HL-60 (cell line): Measurements from ENCODE around the gene MAP3K1.

Experiments used
- DNase-seq, 2 experiments: peaks; one replicate each; pipeline ENCODE4 v3.0.0-alpha.2; 2010 to 2020; ENCODE audit warnings: low read depth in 1 of 2, low spot score in 1 of 2
- H3K27ac ChIP-seq: fragments of 250-450 bp; sonication (Bioruptor Pico); replicated peaks from 2 replicates; pipeline ENCODE4 v1.5.1; 2020; ENCODE audit warnings: mild to moderate bottlenecking, moderate library complexity
- H3K27me3 ChIP-seq: fragments of 250-450 bp; sonication (Bioruptor Pico); 2 replicates; pipeline ENCODE4 v1.5.1; 2021; ENCODE audit warnings: mild to moderate bottlenecking, moderate library complexity; ENCODE audit not compliant: insufficient read depth, poor library complexity, severe bottlenecking
- H3K4me3 ChIP-seq: replicated peaks from 2 replicates; pipeline ENCODE4 v1.5.1; 2011; ENCODE audit warnings: mild to moderate bottlenecking, control low read depth, low read length; ENCODE audit not compliant: insufficient read depth
- CTCF ChIP-seq: IDR thresholded peaks from one replicate; pipeline ENCODE4 v1.5.1; 2011; ENCODE audit warnings: low read length, control low read depth, inconsistent platforms; ENCODE audit not compliant: insufficient read depth
- GABPA ChIP-seq: IDR thresholded peaks from 2 replicates; pipeline ENCODE4 v1.6.1; 2012; ENCODE audit warnings: low read depth
- POLR2AphosphoS5 ChIP-seq: IDR thresholded peaks from 2 replicates; pipeline ENCODE4 v1.6.1; 2012; ENCODE audit warnings: low read depth
- REST ChIP-seq: IDR thresholded peaks from 2 replicates; pipeline ENCODE4 v1.6.1; 2012; ENCODE audit warnings: low read depth; ENCODE audit not compliant: insufficient replicate concordance
- SPI1 ChIP-seq: IDR thresholded peaks from 2 replicates; pipeline ENCODE4 v1.6.1; 2012; ENCODE audit warnings: low read depth, mild to moderate bottlenecking, borderline replicate concordance

The MAP3K1 gene

GRCh38 chr5:56825222-56825824, 10.0 kb downstream of the MAP3K1 start:
- no peak overlapping the region for H3K27ac ChIP-seq
- no peaks in the 10 kb centered on the region for H3K27me3 ChIP-seq
- no peak overlapping the region for H3K4me3 ChIP-seq
- no peak for TF ChIP-seq CTCF
- TF ChIP-seq SPI1, result no peak
- no peak for TF ChIP-seq REST
- no peak for TF ChIP-seq POLR2AphosphoS5
- TF ChIP-seq GABPA, result no peak
- DNase-seq, result no peak

- no peak for TF ChIP-seq CTCF
- no peak for TF ChIP-seq GABPA
- TF ChIP-seq REST, result no peak
- no peak for TF ChIP-seq SPI1
- Histone ChIP-seq H3K4me3 (no peak overlapping the region), H3K27ac (no peak overlapping the region), H3K27me3 (no peaks in the 10 kb centered on the region)
- no peak for DNase-seq
Observed at GRCh38 chr5:56827049-56827448, 11.7 kb downstream of the MAP3K1 start.

DNA sequence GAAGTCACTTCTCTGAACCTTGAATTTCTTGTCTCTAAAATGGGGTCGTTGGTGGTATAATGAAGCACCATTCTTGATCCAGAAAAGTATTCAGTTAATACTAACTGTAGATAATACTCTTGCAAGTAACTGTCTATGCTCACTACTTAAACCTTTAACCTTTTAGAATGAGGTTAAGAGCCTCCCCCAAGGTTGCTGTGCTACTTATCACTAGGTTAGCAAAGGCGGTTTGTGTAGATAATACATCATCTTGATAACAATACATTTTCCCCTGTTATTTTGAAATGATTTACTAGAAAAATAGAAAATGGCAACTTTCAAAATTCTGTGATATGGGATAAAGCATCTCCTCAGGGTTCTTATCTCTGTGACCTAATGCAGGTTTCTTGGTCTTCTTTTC, 12.6 kb downstream of the MAP3K1 start:
- TF ChIP-seq CTCF (no peak), REST (no peak), GABPA (no peak), POLR2AphosphoS5 (no peak), SPI1 (no peak)
- H3K27ac ChIP-seq, result no peak overlapping the region
- H3K4me3 ChIP-seq, result no peak overlapping the region
- no peaks in the 10 kb centered on the region for H3K27me3 ChIP-seq
- DNase-seq, result no peak
